Measurements from ENCODE around the gene CACNA2D3. TPM values are rescaled to one million over a fixed set of nuclear protein-coding genes. Genes with fewer than 3 reads are reported as not detected.

CACNA2D3 gene
- total and polyA plus RNA-seq, 4 donors: 0.06 to 0.37 (median 0.08) TPM; not detected in 1

DNA sequence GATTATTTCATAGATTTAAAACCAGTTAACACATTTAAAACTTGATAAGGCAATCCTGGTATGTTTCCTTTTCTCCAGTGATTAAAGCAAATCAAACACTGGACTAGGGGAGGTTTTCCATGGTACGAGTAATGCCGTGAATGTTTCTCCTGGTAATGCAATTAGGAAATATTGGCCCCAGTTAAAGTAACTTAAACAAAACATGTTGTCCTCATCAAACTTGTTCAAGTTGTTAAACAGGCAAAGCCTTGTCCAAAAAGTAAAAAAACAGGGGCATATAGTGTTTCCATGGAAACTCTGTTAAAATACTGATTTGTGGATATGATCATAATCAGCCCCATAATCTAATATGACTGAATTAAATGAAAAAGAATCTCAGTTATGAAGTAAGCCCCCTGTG, 818.6 kb downstream of the CACNA2D3 start:
- peaks cover 0 to 2% (median 0%) of the 10 kb centered on the region in 4 donors for H3K27me3 ChIP-seq (ENCODE audit: control insufficient read depth in 4 of 4, insufficient read depth in 4 of 4, low read length in 3 of 4)
- no peak overlapping the region for H3K27ac ChIP-seq (ENCODE audit: low read depth in 1 of 2, low read length in 2 of 2)
- H3K9me3 ChIP-seq (ENCODE audit: control insufficient read depth in 4 of 4, low read length in 3 of 4): no peaks in the 10 kb centered on the region
- no peak overlapping the region for H3K9ac ChIP-seq (ENCODE audit: low read depth in 1 of 2, low read length in 2 of 2)
- DNase-seq (ENCODE audit: low spot score): no peak
- no peaks in the 10 kb centered on the region for H3K36me3 ChIP-seq (ENCODE audit: control insufficient read depth in 4 of 4, insufficient read depth in 3 of 4, low read depth in 1 of 4, low read length in 3 of 4)
- no peak overlapping the region for H3K4me3 ChIP-seq (ENCODE audit: low read depth in 1 of 3, low read length in 3 of 3)
- WGBS: 83% methylated on average over 2 of the region's 2 CpGs
- H3K4me1 ChIP-seq (ENCODE audit: control insufficient read depth in 4 of 4, insufficient read depth in 4 of 4, low read length in 3 of 4): no peaks in the 10 kb centered on the region
- TF ChIP-seq EGR1 (IDR thresholded peaks at IDR 0.05; ENCODE audit: low read depth in 2 of 2) (no peak), HNF4G (IDR thresholded peaks at IDR 0.05) (no peak), HNF4A (conservative IDR thresholded peaks at IDR 0.05) (no peak), FOXA2 (IDR thresholded peaks at IDR 0.05) (no peak), GABPA (IDR thresholded peaks at IDR 0.05 in 1 of 2, conservative IDR thresholded peaks at IDR 0.05 in 1 of 2) (no peak)

DNA sequence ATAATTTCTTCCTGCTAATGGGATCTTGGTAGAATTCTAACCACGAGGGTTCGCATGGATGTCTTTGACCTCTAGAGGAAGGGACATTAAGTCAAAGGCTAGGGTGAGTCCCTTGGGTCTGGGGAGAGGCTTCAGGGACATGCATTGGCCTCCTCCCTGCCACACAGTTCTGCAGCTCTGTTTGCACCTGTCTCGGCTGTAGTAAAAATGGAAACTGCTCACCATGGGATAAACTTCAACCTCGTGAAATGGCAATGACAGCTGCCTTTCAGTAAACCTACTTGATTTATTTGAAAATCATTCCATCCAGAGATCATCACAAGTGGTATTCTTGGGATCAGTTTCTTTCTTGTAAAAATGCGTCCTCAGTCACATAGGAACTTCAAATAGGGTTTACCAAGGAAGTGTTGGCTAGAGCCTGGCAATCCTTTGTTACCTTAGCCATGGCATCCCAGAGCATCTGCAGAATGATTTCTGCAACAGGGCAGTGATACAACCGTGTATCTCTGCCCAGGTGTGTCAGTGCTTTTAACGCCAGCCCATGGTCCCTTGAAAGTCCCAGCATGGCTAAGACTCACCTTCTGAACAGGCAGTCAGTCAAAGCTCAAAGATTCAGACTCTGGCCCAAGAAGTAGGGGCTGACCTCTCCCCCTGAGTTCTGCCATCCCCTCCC, 819.5 kb downstream of the CACNA2D3 start:
- no peaks in the 10 kb centered on the region for H3K9me3 ChIP-seq (ENCODE audit: control insufficient read depth in 4 of 4, low read length in 3 of 4)
- no peak for TF ChIP-seq NR2F2 (IDR thresholded peaks at IDR 0.05)
- TF ChIP-seq, protein P1, sequence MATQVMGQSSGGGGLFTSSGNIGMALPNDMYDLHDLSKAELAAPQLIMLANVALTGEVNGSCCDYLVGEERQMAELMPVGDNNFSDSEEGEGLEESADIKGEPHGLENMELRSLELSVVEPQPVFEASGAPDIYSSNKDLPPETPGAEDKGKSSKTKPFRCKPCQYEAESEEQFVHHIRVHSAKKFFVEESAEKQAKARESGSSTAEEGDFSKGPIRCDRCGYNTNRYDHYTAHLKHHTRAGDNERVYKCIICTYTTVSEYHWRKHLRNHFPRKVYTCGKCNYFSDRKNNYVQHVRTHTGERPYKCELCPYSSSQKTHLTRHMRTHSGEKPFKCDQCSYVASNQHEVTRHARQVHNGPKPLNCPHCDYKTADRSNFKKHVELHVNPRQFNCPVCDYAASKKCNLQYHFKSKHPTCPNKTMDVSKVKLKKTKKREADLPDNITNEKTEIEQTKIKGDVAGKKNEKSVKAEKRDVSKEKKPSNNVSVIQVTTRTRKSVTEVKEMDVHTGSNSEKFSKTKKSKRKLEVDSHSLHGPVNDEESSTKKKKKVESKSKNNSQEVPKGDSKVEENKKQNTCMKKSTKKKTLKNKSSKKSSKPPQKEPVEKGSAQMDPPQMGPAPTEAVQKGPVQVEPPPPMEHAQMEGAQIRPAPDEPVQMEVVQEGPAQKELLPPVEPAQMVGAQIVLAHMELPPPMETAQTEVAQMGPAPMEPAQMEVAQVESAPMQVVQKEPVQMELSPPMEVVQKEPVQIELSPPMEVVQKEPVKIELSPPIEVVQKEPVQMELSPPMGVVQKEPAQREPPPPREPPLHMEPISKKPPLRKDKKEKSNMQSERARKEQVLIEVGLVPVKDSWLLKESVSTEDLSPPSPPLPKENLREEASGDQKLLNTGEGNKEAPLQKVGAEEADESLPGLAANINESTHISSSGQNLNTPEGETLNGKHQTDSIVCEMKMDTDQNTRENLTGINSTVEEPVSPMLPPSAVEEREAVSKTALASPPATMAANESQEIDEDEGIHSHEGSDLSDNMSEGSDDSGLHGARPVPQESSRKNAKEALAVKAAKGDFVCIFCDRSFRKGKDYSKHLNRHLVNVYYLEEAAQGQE (IDR thresholded peaks at IDR 0.05): no peak
- TF ChIP-seq FOXA2 (IDR thresholded peaks at IDR 0.05): no peak
- no peak for TF ChIP-seq YY1 (IDR thresholded peaks at IDR 0.05)
- TF ChIP-seq HNF4G (IDR thresholded peaks at IDR 0.05): no peak
- TF ChIP-seq FOXA1 (IDR thresholded peaks at IDR 0.05): no peak
- TF ChIP-seq, protein P2, sequence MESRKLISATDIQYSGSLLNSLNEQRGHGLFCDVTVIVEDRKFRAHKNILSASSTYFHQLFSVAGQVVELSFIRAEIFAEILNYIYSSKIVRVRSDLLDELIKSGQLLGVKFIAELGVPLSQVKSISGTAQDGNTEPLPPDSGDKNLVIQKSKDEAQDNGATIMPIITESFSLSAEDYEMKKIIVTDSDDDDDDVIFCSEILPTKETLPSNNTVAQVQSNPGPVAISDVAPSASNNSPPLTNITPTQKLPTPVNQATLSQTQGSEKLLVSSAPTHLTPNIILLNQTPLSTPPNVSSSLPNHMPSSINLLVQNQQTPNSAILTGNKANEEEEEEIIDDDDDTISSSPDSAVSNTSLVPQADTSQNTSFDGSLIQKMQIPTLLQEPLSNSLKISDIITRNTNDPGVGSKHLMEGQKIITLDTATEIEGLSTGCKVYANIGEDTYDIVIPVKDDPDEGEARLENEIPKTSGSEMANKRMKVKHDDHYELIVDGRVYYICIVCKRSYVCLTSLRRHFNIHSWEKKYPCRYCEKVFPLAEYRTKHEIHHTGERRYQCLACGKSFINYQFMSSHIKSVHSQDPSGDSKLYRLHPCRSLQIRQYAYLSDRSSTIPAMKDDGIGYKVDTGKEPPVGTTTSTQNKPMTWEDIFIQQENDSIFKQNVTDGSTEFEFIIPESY (IDR thresholded peaks at IDR 0.05): no peak
- no peak for TF ChIP-seq EGR1 (IDR thresholded peaks at IDR 0.05; ENCODE audit: low read depth in 2 of 2)
- TF ChIP-seq RAD21 (IDR thresholded peaks at IDR 0.05): no peak
- no peak for TF ChIP-seq HNF4A (conservative IDR thresholded peaks at IDR 0.05)
- TF ChIP-seq GABPA (IDR thresholded peaks at IDR 0.05 in 1 of 2, conservative IDR thresholded peaks at IDR 0.05 in 1 of 2): no peak
- no peak for TF ChIP-seq TAF1 (conservative IDR thresholded peaks at IDR 0.05)
- TF ChIP-seq, protein P3, sequence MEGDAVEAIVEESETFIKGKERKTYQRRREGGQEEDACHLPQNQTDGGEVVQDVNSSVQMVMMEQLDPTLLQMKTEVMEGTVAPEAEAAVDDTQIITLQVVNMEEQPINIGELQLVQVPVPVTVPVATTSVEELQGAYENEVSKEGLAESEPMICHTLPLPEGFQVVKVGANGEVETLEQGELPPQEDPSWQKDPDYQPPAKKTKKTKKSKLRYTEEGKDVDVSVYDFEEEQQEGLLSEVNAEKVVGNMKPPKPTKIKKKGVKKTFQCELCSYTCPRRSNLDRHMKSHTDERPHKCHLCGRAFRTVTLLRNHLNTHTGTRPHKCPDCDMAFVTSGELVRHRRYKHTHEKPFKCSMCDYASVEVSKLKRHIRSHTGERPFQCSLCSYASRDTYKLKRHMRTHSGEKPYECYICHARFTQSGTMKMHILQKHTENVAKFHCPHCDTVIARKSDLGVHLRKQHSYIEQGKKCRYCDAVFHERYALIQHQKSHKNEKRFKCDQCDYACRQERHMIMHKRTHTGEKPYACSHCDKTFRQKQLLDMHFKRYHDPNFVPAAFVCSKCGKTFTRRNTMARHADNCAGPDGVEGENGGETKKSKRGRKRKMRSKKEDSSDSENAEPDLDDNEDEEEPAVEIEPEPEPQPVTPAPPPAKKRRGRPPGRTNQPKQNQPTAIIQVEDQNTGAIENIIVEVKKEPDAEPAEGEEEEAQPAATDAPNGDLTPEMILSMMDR (IDR thresholded peaks at IDR 0.05; ENCODE audit: low read depth, low read length, missing input control): no peak
- TF ChIP-seq JUND (IDR thresholded peaks at IDR 0.05): no peak
- TF ChIP-seq, protein P4, sequence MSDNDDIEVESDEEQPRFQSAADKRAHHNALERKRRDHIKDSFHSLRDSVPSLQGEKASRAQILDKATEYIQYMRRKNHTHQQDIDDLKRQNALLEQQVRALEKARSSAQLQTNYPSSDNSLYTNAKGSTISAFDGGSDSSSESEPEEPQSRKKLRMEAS (IDR thresholded peaks at IDR 0.05): no peak
- TF ChIP-seq SP1 (IDR thresholded peaks at IDR 0.05): no peak
- TF ChIP-seq, protein P5, sequence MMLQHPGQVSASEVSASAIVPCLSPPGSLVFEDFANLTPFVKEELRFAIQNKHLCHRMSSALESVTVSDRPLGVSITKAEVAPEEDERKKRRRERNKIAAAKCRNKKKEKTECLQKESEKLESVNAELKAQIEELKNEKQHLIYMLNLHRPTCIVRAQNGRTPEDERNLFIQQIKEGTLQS (IDR thresholded peaks at IDR 0.05): no peak
- TF ChIP-seq RXRA (IDR thresholded peaks at IDR 0.05): no peak
- no peak overlapping the region for H3K27ac ChIP-seq (ENCODE audit: low read depth in 1 of 2, low read length in 2 of 2)
- no peak overlapping the region for H3K4me3 ChIP-seq (ENCODE audit: low read depth in 1 of 3, low read length in 3 of 3)
- no peaks in the 10 kb centered on the region for H3K4me1 ChIP-seq (ENCODE audit: control insufficient read depth in 4 of 4, insufficient read depth in 4 of 4, low read length in 3 of 4)
- no peak overlapping the region for H3K9ac ChIP-seq (ENCODE audit: low read depth in 1 of 2, low read length in 2 of 2)
- no peaks in the 10 kb centered on the region for H3K27me3 ChIP-seq (ENCODE audit: control insufficient read depth in 4 of 4, insufficient read depth in 4 of 4, low read length in 3 of 4)
- 78% methylated on average over 7 of the region's 7 CpGs for WGBS
- DNase-seq (ENCODE audit: low spot score): no peak
- H3K36me3 ChIP-seq (ENCODE audit: control insufficient read depth in 4 of 4, insufficient read depth in 3 of 4, low read depth in 1 of 4, low read length in 3 of 4): no peaks in the 10 kb centered on the region
